Ovary (tissue), 9 donors: ENCODE data around the gene GADD45G. TPM values are rescaled to one million over a fixed set of nuclear protein-coding genes. Genes with fewer than 3 reads are reported as not detected.

Experiments
- DNase-seq, 5 donors: peaks; one replicate each; pipeline ENCODE4 v3.0.0-alpha.2; 2019 to 2020
- H3K27ac ChIP-seq, 2 donors: fragments of 200-600 bp; one replicate each; pipeline versions ENCODE4 v1.5.1 to v1.8.0; 2019 to 2022
- H3K27me3 ChIP-seq: fragments of 200-600 bp; one replicate; pipeline ENCODE4 v1.8.0; 2022
- H3K36me3 ChIP-seq: fragments of 200-600 bp; sonication (generic); one replicate; pipeline ENCODE4 v1.5.1; 2019
- H3K4me1 ChIP-seq: one replicate; pipeline ENCODE4 v1.8.1; 2013; ENCODE audit warnings: mild to moderate bottlenecking, moderate library complexity; ENCODE audit not compliant: insufficient read depth
- H3K4me3 ChIP-seq: fragments of 200-600 bp; sonication (generic); one replicate; pipeline ENCODE4 v1.5.1; 2017
- H3K9me3 ChIP-seq, 2 donors: fragments of 200-600 bp in 1 of 2; sonication (generic) in 1 of 2; one replicate each; pipeline versions ENCODE4 v1.5.1 to v1.8.1; 2013 to 2019; ENCODE audit warnings: mild to moderate bottlenecking in 1 of 2, moderate library complexity in 1 of 2
- CTCF ChIP-seq, 3 donors: fragments of 450-650 bp in 2 of 3; fragments of 200-600 bp in 1 of 3; IDR thresholded peaks; one replicate each; pipeline versions ENCODE4 v1.5.1 to v1.8.0; 2016 to 2022; ENCODE audit warnings: antibody characterized with exemption in 3 of 3, mild to moderate bottlenecking in 1 of 3
- EP300 ChIP-seq: sonication (generic); formaldehyde crosslinking; IDR thresholded peaks from one replicate; pipeline ENCODE4 v1.6.1; 2017; ENCODE audit warnings: antibody characterized with exemption
- POLR2A ChIP-seq: fragments of 450-650 bp; IDR thresholded peaks from one replicate; pipeline ENCODE4 v1.6.1; 2017; ENCODE audit warnings: antibody characterized with exemption, mild to moderate bottlenecking, moderate library complexity
- WGBS, 3 donors: extraction: QIAGEN DNeasy Blood & Tissue Kit in 1 of 3; methylation state at CpG; one replicate each; pipeline versions ENCODE4 v1.1.5 to v1.1.7; 2013 to 2017; 5-methylcytosine and 5-hydroxymethylcytosine counted together
- intact Hi-C, 4 donors: fragments of 100-400 bp; cut with DNase I; formaldehyde crosslinking; loops; one replicate each; pipeline versions ENCODE4 v1.11.0 to v1.15.1; 2022 to 2023
- polyA plus RNA-seq, 2 donors: library from polyadenylated mRNA; stranded (reverse); fragments of 200-250 nt in 1 of 2; fragments of 350-450 nt in 1 of 2; fragmentation: Illumina TruSeq in 1 of 2; extraction: RNeasy Lipid Tissue Mini Kit (QIAGEN cat#74804) in 1 of 2; gene quantifications; one replicate each; pipeline ENCODE4 v1.2.3, GENCODE V29; 2013 to 2014
- total RNA-seq, 7 donors: library from RNA; depleted of rRNA in 2 of 7; stranded (reverse); fragments of >200 nt in 2 of 7; fragmentation: NEBNext Ultra II Directional in 3 of 7; extraction: Animal tissue kit (Norgen Biotek cat#: 25700) in 3 of 7; gene quantifications; one replicate each; pipeline versions ENCODE4 v1.1.0 to v1.2.4, GENCODE V29; 2016 to 2023
- donor health status: DM: no; HTN: no; CAD: no; lungs with moderate emphysema.
- donor health status: DM: no; HTN: no; CAD: no.
- donor health status: Bipolar disorder and iron deficiency.
- donor health status: DM: yes; HTN: yes; CAD: no.
- donor health status: DM: no; HTN: no; CAD: no.
- donor health status: DM: yes; HTN: yes; CAD: no.

The GADD45G gene
- total and polyA plus RNA-seq, 9 donors, result 0.60 to 126 (median 23.2) TPM

- H3K27me3 ChIP-seq, result no peaks in the 10 kb centered on the region
- TF ChIP-seq CTCF (IDR thresholded peaks at IDR 0.05) (no peak), POLR2A (no peak), EP300 (no peak)
- 87 to 95% (median 88%) methylated on average over 2 of the region's 2 CpGs for WGBS, 3 donors
- intact Hi-C loops, result loop anchor here in 2 of 4 donors (5.0 to 10.0 kb wide), 2 partner anchors 1282 to 1284 kb away; no protein-coding TSS in a partner anchor
- no peaks in the 10 kb centered on the region for H3K9me3 ChIP-seq
- H3K4me1 ChIP-seq, result no peaks in the 10 kb centered on the region
- no peak for DNase-seq
- no peaks in the 10 kb centered on the region for H3K36me3 ChIP-seq
- H3K27ac ChIP-seq, result no peak overlapping the region
- no peak overlapping the region for H3K4me3 ChIP-seq
These were observed 14.4 kb upstream of the GADD45G start for GRCh38 chr9:89590415-89590814.

GRCh38 chr9:89591274-89592212, 13.3 kb upstream of the GADD45G start:
- Histone ChIP-seq H3K27ac (no peak overlapping the region), H3K36me3 (no peaks in the 10 kb centered on the region), H3K9me3 (no peaks in the 10 kb centered on the region), H3K4me1 (no peaks in the 10 kb centered on the region), H3K27me3 (no peaks in the 10 kb centered on the region), H3K4me3 (no peak overlapping the region)
- 77 to 82% (median 81%) methylated on average over 15 of the region's 15 CpGs for WGBS, 3 donors
- TF ChIP-seq POLR2A (no peak), CTCF (IDR thresholded peaks at IDR 0.05) (no peak), EP300 (no peak)
- no peak for DNase-seq
- intact Hi-C loops, result loop anchor here in 2 of 4 donors (5.0 to 10.0 kb wide), 2 partner anchors 1281 to 1283 kb away; no protein-coding TSS in a partner anchor

DNA sequence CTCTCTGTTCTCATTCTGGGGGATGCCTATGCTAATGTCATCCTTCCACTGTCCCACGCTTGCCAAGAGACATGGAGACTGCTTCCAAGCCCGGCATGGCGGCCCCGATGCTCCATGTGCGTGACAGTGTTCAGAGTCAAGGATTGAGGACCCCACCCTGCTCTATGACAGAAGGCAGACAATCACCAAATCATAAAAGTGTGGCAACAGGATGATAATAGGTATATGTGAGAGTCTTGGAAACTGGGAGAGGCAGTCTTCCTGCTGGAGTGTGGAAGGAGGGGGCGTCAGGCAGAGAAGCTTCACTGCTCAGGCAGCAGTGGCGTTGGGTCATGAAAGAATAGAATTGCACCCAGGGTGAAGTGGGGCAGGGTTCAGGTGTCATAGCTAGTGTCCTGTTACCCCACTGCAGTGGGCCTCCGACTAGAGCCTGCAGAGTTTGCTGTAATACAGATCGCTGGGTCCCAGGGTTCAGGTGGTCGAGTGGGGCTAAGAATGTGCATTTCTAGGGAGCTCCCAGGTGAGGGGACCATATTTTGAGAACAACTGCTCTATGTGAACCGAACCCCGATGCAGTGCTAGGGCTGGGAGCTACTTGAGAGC, 12.5 kb upstream of the GADD45G start:
- H3K36me3 ChIP-seq, result no peaks in the 10 kb centered on the region
- intact Hi-C loops, result loop anchor here in 2 of 4 donors (5.0 to 10.0 kb wide), 2 partner anchors 1280 to 1282 kb away; no protein-coding TSS in a partner anchor
- no peak for TF ChIP-seq CTCF (IDR thresholded peaks at IDR 0.05)
- no peak for TF ChIP-seq POLR2A
- TF ChIP-seq EP300, result no peak

DNA sequence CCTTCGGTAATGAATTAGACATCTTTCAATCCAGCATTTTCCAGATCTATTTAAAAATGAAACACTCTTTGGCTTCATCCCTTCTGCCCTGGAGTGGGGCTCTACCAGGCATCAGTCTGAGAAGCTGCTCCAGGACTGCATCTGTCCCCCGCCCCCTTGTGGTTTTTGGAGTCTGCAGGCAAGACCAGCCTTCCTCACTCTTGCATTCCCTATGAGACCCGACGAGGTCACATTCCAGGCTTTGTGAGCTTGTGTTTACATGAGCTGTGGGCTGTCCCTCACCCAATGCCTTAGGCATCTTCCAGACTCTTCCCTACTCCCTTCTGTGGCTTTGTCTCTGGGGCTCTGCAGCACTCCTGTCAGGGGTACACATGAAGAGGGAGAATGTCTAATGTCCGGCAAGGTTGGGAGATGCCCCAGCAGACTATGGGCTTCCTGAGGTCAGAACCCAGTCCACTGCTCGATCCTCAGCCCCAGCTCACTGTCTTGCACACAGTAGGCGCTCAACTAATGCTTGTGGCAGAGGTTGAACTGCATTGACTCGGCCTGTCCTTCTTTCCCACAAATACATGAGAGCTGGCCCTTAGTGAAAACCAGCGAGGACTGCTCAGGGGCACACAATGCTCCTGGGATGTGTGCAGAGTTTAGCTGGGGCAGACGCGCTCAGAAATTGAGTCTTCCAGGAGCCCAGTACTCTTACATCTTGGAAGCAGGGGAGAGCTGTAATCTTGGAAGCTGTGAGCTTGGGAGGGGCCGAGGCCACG, 11.7 kb upstream of the GADD45G start:
- H3K4me1 ChIP-seq, result no peaks in the 10 kb centered on the region
- 57 to 58% (median 58%) methylated on average over 13 of the region's 13 CpGs for WGBS, 3 donors
- no peaks in the 10 kb centered on the region for H3K27me3 ChIP-seq
- H3K36me3 ChIP-seq, result no peaks in the 10 kb centered on the region
- H3K27ac ChIP-seq, result no peak overlapping the region
- no peaks in the 10 kb centered on the region for H3K9me3 ChIP-seq
- intact Hi-C loops, result loop anchor here in 2 of 4 donors (5.0 to 10.0 kb wide), 2 partner anchors 1279 to 1282 kb away; no protein-coding TSS in a partner anchor
- TF ChIP-seq CTCF (IDR thresholded peaks at IDR 0.05) (no peak), POLR2A (no peak), EP300 (no peak)
- no peak overlapping the region for H3K4me3 ChIP-seq
- DNase-seq, result no peak

More for the DNA sequence above, 12.5 kb upstream of the GADD45G start:
- Histone ChIP-seq H3K4me3 (no peak overlapping the region), H3K27me3 (no peaks in the 10 kb centered on the region), H3K27ac (no peak overlapping the region), H3K4me1 (no peaks in the 10 kb centered on the region), H3K9me3 (no peaks in the 10 kb centered on the region)
- no peak for DNase-seq
- WGBS, 3 donors, result 90 to 95% (median 94%) methylated on average over 12 of the region's 12 CpGs
